SKM-1 treated with dmso at 0.1 percent for 144 hours (cell line): ENCODE results near the gene CHMP2A.

Source experiments
- DNase-seq: peaks from one replicate; lab custom pipeline; 2025; ENCODE audit not compliant: unreplicated experiment; lab: John Stamatoyannopoulos, UW

Gene CHMP2A

DNA sequence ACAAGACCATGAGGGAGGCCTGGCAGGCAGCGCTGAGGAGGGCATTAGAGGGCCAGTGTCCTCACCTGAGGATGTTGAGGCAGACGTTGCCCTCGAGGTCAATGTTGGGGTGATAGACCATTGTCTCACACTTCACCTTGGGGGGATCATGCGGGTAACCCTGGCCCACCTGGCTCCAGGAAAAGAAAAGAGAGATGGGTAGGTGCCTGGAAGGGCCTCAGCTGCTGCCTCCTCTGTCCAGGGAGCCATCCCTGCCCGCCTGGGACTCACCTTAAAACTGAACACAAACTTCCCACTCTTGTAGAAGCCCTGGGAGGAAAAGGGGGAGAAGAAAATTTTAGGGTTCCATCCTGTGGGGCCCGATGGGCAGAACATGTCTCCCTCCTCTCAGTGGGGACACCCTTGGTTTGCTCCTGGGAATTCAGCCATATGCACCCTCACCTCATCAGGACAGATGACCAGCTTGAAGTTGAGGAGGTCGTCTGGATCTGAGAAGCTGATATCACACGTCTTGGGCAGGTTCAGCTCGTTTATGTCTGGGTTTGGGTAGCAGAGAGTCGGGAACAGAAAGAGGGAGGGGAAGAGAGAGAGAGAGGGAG lies 1.8 kb upstream of the CHMP2A start:
- DNase-seq, result no peak

GRCh38 chr19:58555920-58556621 lies 1.2 kb upstream of the CHMP2A start:
- no peak for DNase-seq

GRCh38 chr19:58555369-58555885 lies 522 bp upstream of the CHMP2A start:
- DNase-seq, result no peak

DNA sequence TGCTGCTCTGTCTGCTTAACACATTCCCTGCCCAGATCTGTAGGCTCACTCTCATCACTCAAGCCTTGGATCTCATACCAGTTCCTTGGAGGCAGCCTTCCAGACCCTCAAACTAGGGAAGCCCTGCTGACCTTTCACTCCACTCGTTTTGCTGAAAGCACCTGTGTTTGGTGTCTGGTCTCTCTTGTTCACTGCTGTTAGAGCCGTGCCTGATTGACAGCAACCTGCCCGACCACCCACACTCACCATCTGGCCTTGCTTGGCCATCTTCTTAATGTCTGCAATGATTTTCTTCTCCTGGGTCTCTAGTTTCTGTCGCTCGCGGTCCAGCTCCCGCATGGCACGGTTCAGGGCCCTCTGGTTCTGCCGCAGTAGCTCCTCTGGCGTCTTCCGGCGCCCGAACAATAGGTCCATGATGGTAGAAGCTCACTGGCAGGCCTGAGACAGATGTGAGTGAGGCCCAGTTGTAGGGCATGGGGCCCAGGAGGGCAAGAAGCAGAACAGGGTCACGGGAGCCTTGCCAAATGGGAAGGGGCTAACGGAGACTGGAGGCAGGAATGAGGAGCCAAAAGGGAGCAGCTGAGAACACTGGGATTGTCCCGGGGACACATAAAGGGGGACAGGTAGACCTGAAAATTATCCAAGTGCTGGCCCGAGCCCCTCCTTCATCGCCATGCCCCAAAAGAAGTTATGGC lies 959 bp downstream of the CHMP2A start:
- no peak for DNase-seq

GRCh38 chr19:58552655-58553054 lies 2.2 kb downstream of the CHMP2A start:
- DNase-seq, result no peak

DNA sequence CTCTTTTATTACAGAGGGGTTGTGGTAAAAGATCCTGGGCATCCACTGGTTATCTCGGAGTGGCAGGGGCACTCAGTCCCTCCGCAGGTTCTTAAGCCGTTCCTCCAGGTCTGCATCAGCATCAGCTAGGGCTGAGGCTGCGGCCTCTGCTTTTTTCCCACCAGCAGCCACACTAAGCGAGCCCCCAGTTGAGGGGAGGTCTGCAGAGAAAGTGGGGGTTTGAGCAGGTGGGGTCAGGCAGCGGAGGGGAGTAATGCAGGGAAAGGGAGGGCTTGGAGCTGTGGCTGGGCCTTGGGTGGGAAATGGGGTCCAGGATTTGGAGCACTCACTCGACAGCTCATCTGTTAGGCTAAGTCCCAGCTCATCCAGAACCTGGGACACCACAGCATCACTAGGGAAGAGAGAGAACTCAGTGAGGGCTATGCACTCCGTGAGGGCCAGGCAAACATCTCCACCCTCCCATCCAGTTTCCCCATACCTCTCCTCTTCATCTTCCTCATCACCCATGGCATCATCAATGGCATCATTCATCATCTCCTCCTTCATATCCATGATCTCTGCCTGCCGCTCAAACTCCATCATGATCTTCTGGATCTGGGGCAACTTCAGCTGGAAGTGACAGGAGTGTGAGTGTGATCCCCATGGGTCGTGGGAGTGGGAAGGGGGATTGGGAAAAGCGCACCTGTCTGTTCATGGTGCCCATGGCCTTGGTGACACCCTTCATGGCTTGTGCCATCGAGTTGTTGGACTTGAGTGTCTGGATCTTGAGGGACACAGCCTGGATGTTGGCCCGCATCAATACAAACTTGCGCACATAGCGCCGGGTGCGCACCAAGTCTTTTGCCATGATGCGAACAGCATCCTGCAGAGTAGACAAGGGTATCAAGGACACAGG lies 3.1 kb downstream of the CHMP2A start:
- DNase-seq, result no peak

GRCh38 chr19:58551123-58551497 lies 3.8 kb downstream of the CHMP2A start:
- DNase-seq, result no peak

DNA sequence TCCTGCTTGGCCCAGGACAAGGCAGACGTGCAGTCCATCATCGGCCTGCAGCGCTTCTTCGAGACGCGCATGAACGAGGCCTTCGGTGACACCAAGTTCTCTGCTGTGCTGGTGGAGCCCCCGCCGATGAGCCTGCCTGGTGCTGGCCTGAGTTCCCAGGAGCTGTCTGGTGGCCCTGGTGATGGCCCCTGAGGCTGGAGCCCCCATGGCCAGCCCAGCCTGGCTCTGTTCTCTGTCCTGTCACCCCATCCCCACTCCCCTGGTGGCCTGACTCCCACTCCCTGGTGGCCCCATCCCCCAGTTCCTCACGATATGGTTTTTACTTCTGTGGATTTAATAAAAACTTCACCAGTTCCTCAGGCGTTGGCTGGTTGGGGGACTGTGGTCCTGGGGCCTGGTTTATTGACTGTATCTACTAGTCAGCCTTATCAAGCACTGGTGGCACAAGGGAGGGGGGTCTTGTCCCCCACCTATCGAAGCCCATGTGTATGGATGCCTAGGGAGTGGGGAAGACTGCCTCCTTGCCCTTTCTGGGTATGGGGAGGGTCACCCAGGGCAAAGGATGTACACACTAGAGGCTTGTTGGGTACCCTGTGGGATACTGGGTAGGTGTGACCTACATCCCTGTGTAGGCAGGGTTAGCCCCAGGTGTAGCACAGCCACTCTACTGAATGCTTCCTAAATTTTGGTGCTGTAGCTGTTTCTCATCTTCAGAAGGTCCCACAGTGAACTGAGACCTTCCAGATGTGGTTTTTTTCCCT lies 4.4 kb downstream of the CHMP2A start:
- no peak for DNase-seq

- no peak for DNase-seq
These were observed 5.1 kb downstream of the CHMP2A start for GRCh38 chr19:58549664-58550361.

DNA sequence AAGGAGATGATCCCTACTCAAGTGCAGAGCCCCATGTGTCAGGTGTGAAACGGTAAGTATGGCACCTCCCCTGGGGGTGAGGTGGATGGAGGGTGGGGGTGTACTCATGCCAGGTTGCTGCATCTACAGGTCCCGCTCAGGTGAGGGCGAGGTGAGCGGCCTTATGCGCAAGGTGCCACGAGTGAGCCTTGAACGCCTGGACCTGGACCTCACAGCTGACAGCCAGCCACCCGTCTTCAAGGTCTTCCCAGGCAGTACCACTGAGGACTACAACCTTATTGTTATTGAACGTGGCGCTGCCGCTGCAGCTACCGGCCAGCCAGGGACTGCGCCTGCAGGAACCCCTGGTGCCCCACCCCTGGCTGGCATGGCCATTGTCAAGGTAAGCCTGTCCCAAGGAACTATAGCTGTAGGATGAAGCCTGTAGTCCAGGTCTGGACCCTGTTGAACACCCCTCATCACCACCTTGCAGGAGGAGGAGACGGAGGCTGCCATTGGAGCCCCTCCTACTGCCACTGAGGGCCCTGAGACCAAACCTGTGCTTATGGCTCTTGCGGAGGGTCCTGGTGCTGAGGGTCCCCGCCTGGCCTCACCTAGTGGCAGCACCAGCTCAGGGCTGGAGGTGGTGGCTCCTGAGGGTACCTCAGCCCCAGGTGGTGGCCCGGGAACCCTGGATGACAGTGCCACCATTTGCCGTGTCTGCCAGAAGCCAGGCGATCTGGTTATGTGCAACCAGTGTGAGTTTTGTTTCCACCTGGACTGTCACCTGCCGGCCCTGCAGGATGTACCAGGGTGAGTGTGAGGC lies 5.8 kb downstream of the CHMP2A start:
- DNase-seq, result no peak

DNA sequence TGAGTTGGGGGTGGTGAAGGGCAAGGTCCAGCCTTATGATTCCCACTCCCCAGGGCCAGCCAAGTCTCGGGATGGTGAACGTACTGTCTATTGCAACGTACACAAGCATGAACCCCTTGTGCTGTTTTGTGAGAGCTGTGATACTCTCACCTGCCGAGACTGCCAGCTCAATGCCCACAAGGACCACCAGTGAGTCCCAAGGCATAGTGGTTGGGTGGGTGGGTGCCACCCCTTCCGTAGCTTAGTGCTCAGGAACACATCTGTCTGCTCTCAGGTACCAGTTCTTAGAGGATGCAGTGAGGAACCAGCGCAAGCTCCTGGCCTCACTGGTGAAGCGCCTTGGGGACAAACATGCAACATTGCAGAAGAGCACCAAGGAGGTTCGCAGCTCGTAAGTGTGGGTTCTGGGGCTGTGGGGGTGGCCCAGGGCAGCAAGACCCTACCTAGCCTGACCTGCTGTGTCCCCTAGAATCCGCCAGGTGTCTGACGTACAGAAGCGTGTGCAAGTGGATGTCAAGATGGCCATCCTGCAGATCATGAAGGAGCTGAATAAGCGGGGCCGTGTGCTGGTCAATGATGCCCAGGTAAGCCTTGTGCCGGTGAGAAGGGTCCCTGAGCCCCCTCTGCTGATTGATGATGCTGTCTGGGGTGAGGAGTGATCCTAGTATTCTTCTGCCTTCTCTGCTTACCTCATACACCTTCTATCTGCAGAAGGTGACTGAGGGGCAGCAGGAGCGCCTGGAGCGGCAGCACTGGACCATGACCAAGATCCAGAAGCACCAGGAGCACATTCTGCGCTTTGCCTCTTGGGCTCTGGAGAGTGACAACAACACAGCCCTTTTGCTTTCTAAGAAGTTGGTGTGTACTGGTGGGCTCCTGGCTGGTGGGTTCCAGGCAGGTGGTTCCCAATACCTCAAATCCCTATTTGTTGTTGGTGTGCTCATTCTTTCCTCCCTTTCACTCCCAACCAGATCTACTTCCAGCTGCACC lies 7.3 kb downstream of the CHMP2A start:
- no peak for DNase-seq

GRCh38 chr19:58546019-58546530 lies 8.8 kb downstream of the CHMP2A start:
- DNase-seq, result no peak

GRCh38 chr19:58545286-58546018 lies 9.5 kb downstream of the CHMP2A start:
- no peak for DNase-seq

DNA sequence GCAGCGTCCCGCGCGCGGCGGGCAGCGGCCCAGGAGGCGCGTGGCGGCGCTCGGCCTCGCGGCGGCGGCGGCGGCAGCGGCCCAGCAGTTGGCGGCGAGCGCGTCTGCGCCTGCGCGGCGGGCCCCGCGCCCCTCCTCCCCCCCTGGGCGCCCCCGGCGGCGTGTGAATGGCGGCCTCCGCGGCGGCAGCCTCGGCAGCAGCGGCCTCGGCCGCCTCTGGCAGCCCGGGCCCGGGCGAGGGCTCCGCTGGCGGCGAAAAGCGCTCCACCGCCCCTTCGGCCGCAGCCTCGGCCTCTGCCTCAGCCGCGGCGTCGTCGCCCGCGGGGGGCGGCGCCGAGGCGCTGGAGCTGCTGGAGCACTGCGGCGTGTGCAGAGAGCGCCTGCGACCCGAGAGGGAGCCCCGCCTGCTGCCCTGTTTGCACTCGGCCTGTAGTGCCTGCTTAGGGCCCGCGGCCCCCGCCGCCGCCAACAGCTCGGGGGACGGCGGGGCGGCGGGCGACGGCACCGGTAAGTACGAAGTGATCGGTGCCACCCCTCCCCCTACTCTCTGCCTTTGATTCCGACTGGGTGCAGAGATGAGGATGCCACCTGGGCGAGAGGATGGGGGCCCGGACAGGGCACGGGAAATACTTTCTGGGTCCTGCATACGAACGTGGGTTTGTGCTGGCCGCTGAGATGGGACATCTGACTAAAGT lies 10.2 kb downstream of the CHMP2A start:
- DNase-seq, result no peak

GRCh38 chr19:58543826-58544590 lies 10.9 kb downstream of the CHMP2A start, which contains the start of gene TRIM28:
TRIM28 (plus strand) TSS chr19:58544064; CDS start chr19:58544758, 694 bp downstream.
- DNase-seq, result no peak
